Omental fat pad (tissue), 4 donors: Measurements from ENCODE around the gene PHLDA2. TPM values are rescaled to one million over a fixed set of nuclear protein-coding genes. Genes with fewer than 3 reads are reported as not detected.
"Not testable (repeated sequence)": the region's sequence is repeated elsewhere in the genome, so short reads cannot be mapped to it uniquely, and the experiment has no call there.

Experiments used
- ATAC-seq: fragments of 150-250 bp; one replicate; pipeline ENCODE4 v1.9.1; 2016; ENCODE audit warnings: mild to moderate bottlenecking, moderate library complexity; ENCODE audit not compliant: low FRiP score
- DNase-seq: peaks from one replicate; pipeline ENCODE4 v3.0.0-alpha.2; 2019; ENCODE audit warnings: low spot score
- CTCF ChIP-seq, 3 donors: fragments of 450-650 bp; IDR thresholded peaks; one replicate each; pipeline ENCODE4 v1.5.1; 2016 to 2017; ENCODE audit warnings: antibody characterized with exemption in 3 of 3, mild to moderate bottlenecking in 3 of 3, moderate library complexity in 2 of 3
- total RNA-seq, 4 donors: library from RNA; depleted of rRNA; stranded (reverse); fragments of >200 nt; gene quantifications; one replicate each; pipeline ENCODE4 v1.1.0, GENCODE V29; 2016

The PHLDA2 gene
- total RNA-seq, 4 donors from 2014 or later, result 3.8 to 10.2 (median 7.1) TPM; not detected in 1

GRCh38 chr11:2912498-2912897 lies 16.7 kb downstream of the PHLDA2 start:
- peak; percentile 87 for ATAC-seq
- TF ChIP-seq CTCF (IDR thresholded peaks at IDR 0.05), result no peak
- no peak for DNase-seq

- TF ChIP-seq CTCF (IDR thresholded peaks at IDR 0.05), result no peak
- DNase-seq (no peak), ATAC-seq (no peak)
These were observed 17.3 kb downstream of the PHLDA2 start for GRCh38 chr11:2911785-2912391.

GRCh38 chr11:2911088-2911784 lies 18.0 kb downstream of the PHLDA2 start:
- DNase-seq (no peak), ATAC-seq (no peak)
- TF ChIP-seq CTCF (IDR thresholded peaks at IDR 0.05), result no peak

GRCh38 chr11:2910401-2910955 lies 18.7 kb downstream of the PHLDA2 start:
- TF ChIP-seq CTCF (IDR thresholded peaks at IDR 0.05), result no peak
- no peak for DNase-seq
- ATAC-seq, result no peak

- DNase-seq, result no peak
- TF ChIP-seq CTCF (IDR thresholded peaks at IDR 0.05), result no peak
- ATAC-seq, result no peak
These were observed 19.9 kb downstream of the PHLDA2 start for GRCh38 chr11:2909133-2909902.

- no peak for ATAC-seq
- TF ChIP-seq CTCF (IDR thresholded peaks at IDR 0.05), result no peak
- DNase-seq, result no peak
These were observed 21.1 kb downstream of the PHLDA2 start for GRCh38 chr11:2908130-2908529.

GRCh38 chr11:2905299-2905698 lies 23.9 kb downstream of the PHLDA2 start:
- not testable (repeated sequence) for DNase-seq, ATAC-seq
